B cell (primary cell): ENCODE measurements around the gene TOR2A.

Source experiments
- CTCF ChIP-seq: fragments of 200-600 bp; IDR thresholded peaks from one replicate; pipeline ENCODE4 v1.8.0; 2022; ENCODE audit warnings: antibody characterized with exemption, mild to moderate bottlenecking
- EZH2 ChIP-seq: IDR thresholded peaks from 2 replicates; pipeline ENCODE4 v1.6.1; 2012; ENCODE audit warnings: borderline replicate concordance, low read depth, mild to moderate bottlenecking, moderate library complexity, low read length; ENCODE audit not compliant: insufficient read depth, poor library complexity, severe bottlenecking

- TF ChIP-seq EZH2 (no peak), CTCF (no peak)
Observed at GRCh38 chr9:127776195-127776923, 41.3 kb upstream of the TOR2A start.
